Activated CD4-positive, alpha-beta T cell treated with anti-CD3 and anti-CD28 coated beads for 36 hours (primary cell): ENCODE data around the gene SSBP4. TPM values are rescaled to one million over a fixed set of nuclear protein-coding genes. Genes with fewer than 3 reads are reported as not detected.

Source experiments
- ATAC-seq: fragments of 200-7000 bp; cut with Tn5 transposase; one replicate; pipeline ENCODE4 v1.10.0; 2021; ENCODE audit warnings: mild to moderate bottlenecking, moderate library complexity
- CTCF ChIA-PET: fragments of 350-600 bp; sonication (Branson Sonifier 250); formaldehyde crosslinking; loops from one replicate; lab custom pipeline; 2021; ENCODE audit warnings: antibody characterized with exemption; lab: Charles Lee
- POLR2A ChIA-PET: fragments of 350-600 bp; sonication (Branson Sonifier 250); formaldehyde crosslinking; loops from one replicate; lab custom pipeline; 2021; ENCODE audit warnings: antibody characterized with exemption, inconsistent platforms; lab: Charles Lee
- DNase-seq: peaks from one replicate; pipeline ENCODE4 v3.0.0-alpha.2; 2020
- H3K27ac Mint-ChIP-seq: one replicate; pipeline ENCODE4 v1.8.0; 2021; ENCODE audit warnings: mixed read lengths
- H3K27me3 Mint-ChIP-seq: one replicate; pipeline ENCODE4 v1.8.0; 2021; ENCODE audit warnings: mixed read lengths
- H3K36me3 Mint-ChIP-seq: one replicate; pipeline ENCODE4 v1.8.0; 2021; ENCODE audit warnings: low read depth, mixed read lengths
- H3K4me1 Mint-ChIP-seq: one replicate; pipeline ENCODE4 v1.8.0; 2021; ENCODE audit warnings: mixed read lengths
- H3K4me3 Mint-ChIP-seq: one replicate; pipeline ENCODE4 v1.8.0; 2021; ENCODE audit warnings: mild to moderate bottlenecking, moderate library complexity, mixed read lengths
- H3K9me3 Mint-ChIP-seq: one replicate; pipeline ENCODE4 v1.8.0; 2021; ENCODE audit warnings: low read depth, mixed read lengths
- intact Hi-C, 2 experiments: fragments of 100-400 bp; cut with DNase I in 1 of 2; cut with micrococcal nuclease in 1 of 2; formaldehyde crosslinking; loops; one replicate each; pipeline versions ENCODE4 v1.14.2 to v1.15.1; 2022 to 2024; cut with DNase I, micrococcal nuclease
- total RNA-seq, 2 experiments: library from RNA; stranded (reverse); gene quantifications; one replicate each; pipeline ENCODE4 v1.2.3, GENCODE V29; 2021

Gene SSBP4
- total RNA-seq, 2 experiments from 2014 or later, result 71.7 to 79.3 TPM

DNA sequence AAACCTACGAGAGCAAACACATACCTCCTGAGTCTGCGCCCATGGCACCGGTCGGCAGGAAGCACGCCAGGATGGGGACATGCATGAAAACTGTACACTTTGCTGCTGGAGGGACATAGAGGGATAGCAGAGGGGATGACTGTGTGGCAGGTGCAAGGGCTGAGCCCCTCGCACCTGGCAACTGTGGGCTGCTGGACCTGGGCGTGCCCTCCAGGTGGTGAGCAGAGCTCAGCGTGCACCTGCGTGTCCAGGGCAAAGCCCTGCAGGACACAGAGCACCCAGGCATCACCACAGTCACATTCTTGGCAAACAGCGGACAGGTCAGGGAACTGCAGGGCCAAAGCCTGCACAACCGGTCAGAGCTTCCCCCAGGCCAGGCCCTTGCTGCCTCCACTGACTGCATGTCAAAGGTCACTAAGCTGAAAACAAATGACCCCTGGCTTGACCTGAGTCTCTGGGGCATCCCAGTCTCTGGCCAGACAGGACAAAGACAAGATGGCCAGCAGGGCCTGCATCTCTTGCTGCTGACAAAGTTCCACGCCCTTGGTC is 27.7 kb downstream of the SSBP4 start:
- ChIA-PET POLR2A (no interaction called here), CTCF (interaction anchor here (0.7 kb wide), 1 partner anchor 36 kb away, joined by 3 read pairs; no protein-coding TSS in a partner anchor)
- intact Hi-C loops, result no loop called here
- Mint-ChIP-seq H3K36me3 (peaks cover 23% of the 10 kb centered on the region), H3K4me1 (peaks cover 10% of the 10 kb centered on the region), H3K27ac (no peak overlapping the region), H3K4me3 (no peak overlapping the region), H3K9me3 (peaks cover 3% of the 10 kb centered on the region), H3K27me3 (no peaks in the 10 kb centered on the region)
- ATAC-seq (no peak), DNase-seq (no peak)

DNA sequence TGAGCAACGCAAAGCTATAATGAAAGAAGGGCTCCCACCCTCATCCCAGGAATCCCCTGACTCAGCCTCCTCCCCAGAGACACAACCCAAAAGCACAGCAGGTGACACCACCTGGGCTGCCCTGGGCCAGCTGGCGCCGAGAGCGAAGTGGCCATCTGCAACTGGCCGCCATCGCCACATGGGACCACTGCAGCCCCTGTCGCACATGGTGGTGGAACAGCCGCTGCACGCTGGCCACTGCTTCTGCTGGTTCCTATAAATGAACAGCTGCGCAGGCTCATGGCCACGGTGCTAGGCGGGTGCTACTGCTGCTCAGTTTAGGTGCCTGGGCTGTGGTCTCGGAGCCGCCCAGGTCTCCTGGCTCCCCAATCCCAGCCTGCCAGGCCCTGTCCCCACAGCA is 30.4 kb downstream of the SSBP4 start:
- Mint-ChIP-seq H3K36me3 (peaks cover 18% of the 10 kb centered on the region), H3K27ac (no peak overlapping the region), H3K4me1 (no peaks in the 10 kb centered on the region), H3K4me3 (no peak overlapping the region), H3K9me3 (no peaks in the 10 kb centered on the region), H3K27me3 (no peaks in the 10 kb centered on the region)
- ChIA-PET POLR2A (no interaction called here), CTCF (interaction anchor here (0.6 kb wide), 1 partner anchor 289 kb away, joined by 3 read pairs; no protein-coding TSS in a partner anchor)
- intact Hi-C loops, result no loop called here
- ATAC-seq (no peak), DNase-seq (no peak)

DNA sequence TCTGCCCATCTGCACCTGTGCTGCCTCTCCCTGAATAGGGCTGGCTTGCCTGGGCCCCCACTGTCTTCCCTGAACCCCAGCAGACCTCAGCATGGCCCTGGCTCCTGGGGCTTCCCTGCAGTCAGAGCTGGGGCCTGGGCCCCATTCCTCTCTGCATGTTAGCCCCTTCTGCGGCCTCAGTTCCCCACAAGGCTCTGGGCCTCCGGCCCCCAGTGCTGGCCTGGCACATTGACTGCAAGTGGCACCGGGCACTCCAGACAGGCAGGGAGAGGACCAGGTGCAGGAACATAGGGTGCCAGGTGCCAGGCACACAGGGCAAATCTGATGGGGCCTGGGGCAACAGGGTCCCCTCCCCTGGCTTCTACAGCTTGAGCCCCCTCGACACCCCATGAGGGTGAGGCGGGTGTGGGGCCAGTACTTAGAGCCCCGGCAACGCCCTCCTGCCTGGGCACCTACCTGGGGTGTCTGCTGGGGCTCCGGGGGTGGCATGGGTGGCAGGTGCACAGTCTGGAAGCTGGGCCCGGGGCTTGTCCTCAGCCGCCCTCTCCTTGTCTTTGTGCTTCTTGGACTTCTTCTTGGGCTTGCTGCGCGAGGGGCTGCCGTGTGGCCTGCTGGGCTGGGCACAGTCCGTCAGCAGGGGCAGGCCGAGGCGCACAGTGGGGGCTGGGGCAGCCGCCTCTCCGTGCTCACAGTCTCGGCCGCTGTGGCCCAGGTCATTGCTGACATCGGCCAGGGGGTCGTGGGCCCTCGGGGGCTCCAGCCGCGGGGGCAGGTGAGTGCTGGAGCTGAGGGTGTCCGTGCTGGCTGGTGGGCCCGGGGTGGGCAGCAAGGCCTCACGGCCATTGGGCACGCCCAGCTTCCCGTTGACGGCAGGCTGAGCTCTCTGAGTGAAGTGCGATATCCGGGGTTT is 31.1 kb downstream of the SSBP4 start:
- peak overlapping the region; percentile 51 for H3K27ac Mint-ChIP-seq
- peaks cover 18% of the 10 kb centered on the region for H3K36me3 Mint-ChIP-seq
- POLR2A ChIA-PET, result no interaction called here
- H3K4me3 Mint-ChIP-seq, result no peak overlapping the region
- H3K27me3 Mint-ChIP-seq, result no peaks in the 10 kb centered on the region
- no peaks in the 10 kb centered on the region for H3K4me1 Mint-ChIP-seq
- ATAC-seq, result no peak
- no peak for DNase-seq
- intact Hi-C loops, result loop anchor here in 1 of 2 experiments (5.0 kb wide), 1 partner anchor 137 kb away; the partner anchor contains the start of gene REX1BD
- CTCF ChIA-PET, result interaction anchor here (0.6 to 2.7 kb wide), 11 partner anchors 9 to 397 kb away, joined by 3 to 18 read pairs (median 4); partner anchors contain the start of gene KXD1
- H3K9me3 Mint-ChIP-seq, result no peaks in the 10 kb centered on the region

- Mint-ChIP-seq H3K4me1 (no peaks in the 10 kb centered on the region), H3K27ac (peak overlapping the region; percentile 51), H3K27me3 (no peaks in the 10 kb centered on the region), H3K4me3 (no peak overlapping the region), H3K36me3 (peaks cover 14% of the 10 kb centered on the region), H3K9me3 (no peaks in the 10 kb centered on the region)
- ChIA-PET CTCF (interaction anchor here (0.6 to 2.7 kb wide), 15 partner anchors 8 to 493 kb away, joined by 3 to 18 read pairs (median 4); partner anchors contain the start of gene KXD1), POLR2A (no interaction called here)
- intact Hi-C loops, result loop anchor here in 1 of 2 experiments (1.0 to 5.0 kb wide), 2 partner anchors 136 to 396 kb away; partner anchors contain the start of gene REX1BD
- DNase-seq (peak; percentile 94), ATAC-seq (peak; percentile 95)
Observed at GRCh38 chr19:18450931-18451836, 32.0 kb downstream of the SSBP4 start.

- Mint-ChIP-seq H3K27ac (no peak overlapping the region), H3K4me3 (no peak overlapping the region), H3K4me1 (no peaks in the 10 kb centered on the region), H3K9me3 (no peaks in the 10 kb centered on the region), H3K36me3 (peaks cover 15% of the 10 kb centered on the region), H3K27me3 (no peaks in the 10 kb centered on the region)
- no peak for DNase-seq
- intact Hi-C loops, result loop anchor here in 1 of 2 experiments (5.0 kb wide), 1 partner anchor 135 kb away; the partner anchor contains the start of gene REX1BD
- ChIA-PET CTCF (interaction anchor here (0.7 to 2.7 kb wide), 6 partner anchors 10 to 68 kb away, joined by 3 to 18 read pairs (median 3); no protein-coding TSS in a partner anchor), POLR2A (no interaction called here)
- ATAC-seq, result no peak
Observed at GRCh38 chr19:18452386-18452785, 33.2 kb downstream of the SSBP4 start.

GRCh38 chr19:18453269-18454024 is 34.2 kb downstream of the SSBP4 start:
- intact Hi-C loops, result loop anchor here in 1 of 2 experiments (5.0 kb wide), 1 partner anchor 134 kb away; the partner anchor contains the start of gene REX1BD
- Mint-ChIP-seq H3K9me3 (no peaks in the 10 kb centered on the region), H3K4me3 (no peak overlapping the region), H3K4me1 (no peaks in the 10 kb centered on the region), H3K27me3 (no peaks in the 10 kb centered on the region), H3K36me3 (peaks cover 15% of the 10 kb centered on the region), H3K27ac (peak overlapping the region; percentile 3)
- no peak for DNase-seq
- CTCF ChIA-PET, result interaction anchor here (0.5 to 1.8 kb wide), 5 partner anchors 13 to 650 kb away, joined by 3 to 5 read pairs (median 3); no protein-coding TSS in a partner anchor
- ATAC-seq, result no peak
- POLR2A ChIA-PET, result no interaction called here

DNA sequence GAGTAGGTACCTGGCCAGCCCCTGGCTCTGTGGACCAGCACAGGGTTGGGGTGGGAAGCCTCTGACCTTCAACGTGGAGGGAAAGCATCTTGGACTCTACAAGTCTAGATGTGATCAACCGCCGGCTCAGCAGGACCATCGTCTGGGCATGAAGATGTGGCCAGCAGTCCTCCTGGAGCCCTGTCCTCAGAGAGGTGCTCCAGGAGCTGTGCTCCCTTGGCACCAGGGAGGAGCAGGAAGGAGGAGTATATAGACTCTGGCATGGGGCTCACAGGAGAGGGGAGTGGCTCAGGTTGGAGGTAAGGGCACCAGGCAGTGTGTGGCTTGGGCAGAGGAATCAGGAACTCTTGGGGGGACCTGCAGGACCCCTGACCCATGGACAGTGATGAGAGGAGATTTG is 37.1 kb downstream of the SSBP4 start:
- H3K4me1 Mint-ChIP-seq, result no peaks in the 10 kb centered on the region
- ChIA-PET POLR2A (interaction anchor here (0.7 kb wide), 1 partner anchor 834 kb away, joined by 4 read pairs; no protein-coding TSS in a partner anchor), CTCF (interaction anchor here (1.2 kb wide), 1 partner anchor 12 kb away, joined by 3 read pairs; no protein-coding TSS in a partner anchor)
- no peak for DNase-seq
- H3K36me3 Mint-ChIP-seq, result peaks cover 15% of the 10 kb centered on the region
- intact Hi-C loops, result no loop called here
- no peak for ATAC-seq
- H3K9me3 Mint-ChIP-seq, result no peaks in the 10 kb centered on the region
- no peaks in the 10 kb centered on the region for H3K27me3 Mint-ChIP-seq
- no peak overlapping the region for H3K4me3 Mint-ChIP-seq
- no peak overlapping the region for H3K27ac Mint-ChIP-seq

GRCh38 chr19:18456974-18457373 is 37.8 kb downstream of the SSBP4 start:
- DNase-seq (no peak), ATAC-seq (no peak)
- Mint-ChIP-seq H3K27ac (no peak overlapping the region), H3K4me3 (no peak overlapping the region), H3K36me3 (peaks cover 22% of the 10 kb centered on the region), H3K4me1 (no peaks in the 10 kb centered on the region), H3K27me3 (no peaks in the 10 kb centered on the region), H3K9me3 (no peaks in the 10 kb centered on the region)
- CTCF ChIA-PET, result interaction anchor here (0.5 to 1.2 kb wide), 3 partner anchors 11 to 219 kb away, joined by 3 to 4 read pairs (median 4); no protein-coding TSS in a partner anchor
- intact Hi-C loops, result no loop called here
- POLR2A ChIA-PET, result interaction anchor here (0.7 kb wide), 1 partner anchor 835 kb away, joined by 4 read pairs; no protein-coding TSS in a partner anchor

- H3K27ac Mint-ChIP-seq, result no peak overlapping the region
- no peaks in the 10 kb centered on the region for H3K4me1 Mint-ChIP-seq
- H3K9me3 Mint-ChIP-seq, result no peaks in the 10 kb centered on the region
- H3K4me3 Mint-ChIP-seq, result no peak overlapping the region
- intact Hi-C loops, result no loop called here
- no peaks in the 10 kb centered on the region for H3K27me3 Mint-ChIP-seq
- no peak for ATAC-seq
- ChIA-PET POLR2A (no interaction called here), CTCF (interaction anchor here (0.6 to 1.2 kb wide), 4 partner anchors 11 to 87 kb away, joined by 3 to 4 read pairs (median 4); no protein-coding TSS in a partner anchor)
- H3K36me3 Mint-ChIP-seq, result peaks cover 23% of the 10 kb centered on the region
- no peak for DNase-seq
Observed at GRCh38 chr19:18457483-18458331, 38.5 kb downstream of the SSBP4 start.
